ENCODE data around the gene MICAL2. TPM values are rescaled to one million over a fixed set of nuclear protein-coding genes. Genes with fewer than 3 reads are reported as not detected.

The MICAL2 gene
- total RNA-seq, 1 experiment from 2014 or later = 191 TPM

GRCh38 chr11:12137005-12137690 lies 26.8 kb downstream of the MICAL2 start:
- Mint-ChIP-seq H3K36me3 (ENCODE audit: insufficient read depth, unreplicated experiment) (peaks cover 11% of the 10 kb centered on the region), H3K4me1 (ENCODE audit: low read depth, unreplicated experiment) (peaks cover 37% of the 10 kb centered on the region), H3K9me3 (ENCODE audit: low read depth, unreplicated experiment) (no peaks in the 10 kb centered on the region), H3K27me3 (ENCODE audit: unreplicated experiment) (no peaks in the 10 kb centered on the region), H3K27ac (ENCODE audit: unreplicated experiment) (no peak overlapping the region), H3K4me3 (ENCODE audit: low read depth, unreplicated experiment) (no peak overlapping the region)
- DNase-seq = no peak
- CTCF ChIA-PET = no interaction called here
- no TSS peak for BruUV-seq (replicated peaks)
- TF ChIP-seq CTCF (IDR thresholded peaks at IDR 0.05; ENCODE audit: unreplicated experiment) = no peak
- intact Hi-C loops (cut with micrococcal nuclease; ENCODE audit: unreplicated experiment) = no loop called here

GRCh38 chr11:12137938-12138731 lies 27.7 kb downstream of the MICAL2 start:
- TF ChIP-seq CTCF (IDR thresholded peaks at IDR 0.05; ENCODE audit: unreplicated experiment) = no peak
- CTCF ChIA-PET = interaction anchor here (1.3 kb wide), 1 partner anchor 12 kb away, joined by 3 read pairs; no protein-coding TSS in a partner anchor
- Mint-ChIP-seq H3K27ac (ENCODE audit: unreplicated experiment) (no peak overlapping the region), H3K4me3 (ENCODE audit: low read depth, unreplicated experiment) (no peak overlapping the region), H3K36me3 (ENCODE audit: insufficient read depth, unreplicated experiment) (peaks cover 16% of the 10 kb centered on the region), H3K9me3 (ENCODE audit: low read depth, unreplicated experiment) (no peaks in the 10 kb centered on the region), H3K27me3 (ENCODE audit: unreplicated experiment) (no peaks in the 10 kb centered on the region), H3K4me1 (ENCODE audit: low read depth, unreplicated experiment) (peaks cover 47% of the 10 kb centered on the region)
- intact Hi-C loops (cut with micrococcal nuclease; ENCODE audit: unreplicated experiment) = no loop called here
- no peak for DNase-seq
- no TSS peak for BruUV-seq (replicated peaks)

- no peaks in the 10 kb centered on the region for H3K27me3 Mint-ChIP-seq (ENCODE audit: unreplicated experiment)
- peaks cover 25% of the 10 kb centered on the region for H3K36me3 Mint-ChIP-seq (ENCODE audit: insufficient read depth, unreplicated experiment)
- intact Hi-C loops (cut with micrococcal nuclease; ENCODE audit: unreplicated experiment) = no loop called here
- H3K9me3 Mint-ChIP-seq (ENCODE audit: low read depth, unreplicated experiment) = no peaks in the 10 kb centered on the region
- no TSS peak for BruUV-seq (replicated peaks)
- H3K27ac Mint-ChIP-seq (ENCODE audit: unreplicated experiment) = no peak overlapping the region
- DNase-seq = no peak
- TF ChIP-seq CTCF (IDR thresholded peaks at IDR 0.05; ENCODE audit: unreplicated experiment) = no peak
- H3K4me1 Mint-ChIP-seq (ENCODE audit: low read depth, unreplicated experiment) = peaks cover 55% of the 10 kb centered on the region
- CTCF ChIA-PET = interaction anchor here (0.7 to 1.3 kb wide), 2 partner anchors 13 to 923 kb away, joined by 3 to 4 read pairs; no protein-coding TSS in a partner anchor
- no peak overlapping the region for H3K4me3 Mint-ChIP-seq (ENCODE audit: low read depth, unreplicated experiment)
Observed at GRCh38 chr11:12139144-12139881, 28.9 kb downstream of the MICAL2 start.

GRCh38 chr11:12140186-12140793 lies 29.9 kb downstream of the MICAL2 start:
- Mint-ChIP-seq H3K4me1 (ENCODE audit: low read depth, unreplicated experiment) (peaks cover 60% of the 10 kb centered on the region), H3K4me3 (ENCODE audit: low read depth, unreplicated experiment) (no peak overlapping the region), H3K27me3 (ENCODE audit: unreplicated experiment) (no peaks in the 10 kb centered on the region), H3K9me3 (ENCODE audit: low read depth, unreplicated experiment) (no peaks in the 10 kb centered on the region), H3K36me3 (ENCODE audit: insufficient read depth, unreplicated experiment) (peaks cover 25% of the 10 kb centered on the region), H3K27ac (ENCODE audit: unreplicated experiment) (no peak overlapping the region)
- intact Hi-C loops (cut with micrococcal nuclease; ENCODE audit: unreplicated experiment) = no loop called here
- DNase-seq = no peak
- no peak for TF ChIP-seq CTCF (IDR thresholded peaks at IDR 0.05; ENCODE audit: unreplicated experiment)
- CTCF ChIA-PET = interaction anchor here (0.6 to 1.2 kb wide), 5 partner anchors 11 to 922 kb away, joined by 3 to 7 read pairs (median 4); no protein-coding TSS in a partner anchor
- BruUV-seq (replicated peaks) = no TSS peak
